Astrocyte (in vitro differentiated cells and primary cell): Measurements from ENCODE around the gene ZNF334. TPM values are rescaled to one million over a fixed set of nuclear protein-coding genes. Genes with fewer than 3 reads are reported as not detected.

ENCODE experiments used
- DNase-seq: peaks from one replicate; pipeline ENCODE4 v3.0.0-alpha.2; 2010; ENCODE audit warnings: low read depth
- FAIRE-seq: peaks from 2 replicates; lab custom pipeline; 2011; peaks lifted over from hg19 to GRCh38; lab: Jason Lieb, UNC
- H2AFZ ChIP-seq: 2 replicates; pipeline ENCODE4 v1.6.0; 2012; ENCODE audit warnings: low read depth, low read length, inconsistent platforms
- H3K27ac ChIP-seq: 2 replicates; pipeline ENCODE4 v1.5.1; 2011; ENCODE audit warnings: low read depth, low read length, inconsistent platforms
- H3K27me3 ChIP-seq: 2 replicates; pipeline ENCODE4 v1.6.0; 2011; ENCODE audit warnings: low read length, inconsistent platforms; ENCODE audit not compliant: insufficient read depth
- H3K36me3 ChIP-seq: 2 replicates; pipeline ENCODE4 v1.5.1; 2011; ENCODE audit warnings: low read length, inconsistent platforms; ENCODE audit not compliant: insufficient read depth
- H3K4me1 ChIP-seq: 2 replicates; pipeline ENCODE4 v1.5.1; 2011; ENCODE audit warnings: low read length, inconsistent platforms; ENCODE audit not compliant: insufficient read depth
- H3K4me2 ChIP-seq: 2 replicates; pipeline ENCODE4 v1.6.0; 2012; ENCODE audit warnings: low read length, inconsistent platforms
- H3K4me3 ChIP-seq: 2 replicates; pipeline ENCODE4 v1.5.1; 2011; ENCODE audit warnings: low read depth, mild to moderate bottlenecking, low read length, inconsistent platforms; ENCODE audit not compliant: insufficient read depth
- H3K79me2 ChIP-seq: 2 replicates; pipeline ENCODE4 v1.6.0; 2012; ENCODE audit warnings: mild to moderate bottlenecking, low read length, inconsistent platforms; ENCODE audit not compliant: insufficient read depth
- H3K9ac ChIP-seq: 2 replicates; pipeline ENCODE4 v1.6.0; 2012; ENCODE audit warnings: mild to moderate bottlenecking, low read length, inconsistent platforms
- H3K9me3 ChIP-seq: 2 replicates; pipeline ENCODE4 v1.5.1; 2012; ENCODE audit warnings: low read depth, mild to moderate bottlenecking, low read length, inconsistent platforms; ENCODE audit not compliant: insufficient read depth
- H4K20me1 ChIP-seq: 2 replicates; pipeline ENCODE4 v1.6.0; 2012; ENCODE audit warnings: low read length, inconsistent platforms; ENCODE audit not compliant: insufficient read depth
- H3K27ac Mint-ChIP-seq: one replicate; pipeline ENCODE4 v1.8.0; 2021; ENCODE audit warnings: mild to moderate bottlenecking, mixed read lengths; ENCODE audit not compliant: unreplicated experiment
- H3K27me3 Mint-ChIP-seq: one replicate; pipeline ENCODE4 v1.8.0; 2021; ENCODE audit warnings: low read depth, mixed read lengths; ENCODE audit not compliant: unreplicated experiment
- H3K36me3 Mint-ChIP-seq: one replicate; pipeline ENCODE4 v1.8.0; 2021; ENCODE audit warnings: low read depth, mixed read lengths; ENCODE audit not compliant: unreplicated experiment
- H3K4me1 Mint-ChIP-seq: one replicate; pipeline ENCODE4 v1.8.0; 2021; ENCODE audit warnings: low read depth, mixed read lengths; ENCODE audit not compliant: unreplicated experiment
- H3K4me3 Mint-ChIP-seq: one replicate; pipeline ENCODE4 v1.8.0; 2021; ENCODE audit warnings: mild to moderate bottlenecking, moderate library complexity, mixed read lengths; ENCODE audit not compliant: unreplicated experiment
- H3K9me3 Mint-ChIP-seq: one replicate; pipeline ENCODE4 v1.8.0; 2021; ENCODE audit warnings: mild to moderate bottlenecking, mixed read lengths; ENCODE audit not compliant: unreplicated experiment
- CTCF ChIP-seq: IDR thresholded peaks from 2 replicates; pipeline ENCODE4 v1.5.1; 2011; ENCODE audit warnings: low read depth, mild to moderate bottlenecking, inconsistent platforms, low read length, moderate library complexity; ENCODE audit not compliant: insufficient read depth
- EZH2 ChIP-seq: IDR thresholded peaks from 2 replicates; pipeline ENCODE4 v1.6.1; 2012; ENCODE audit warnings: mild to moderate bottlenecking, low read length, inconsistent platforms; ENCODE audit not compliant: insufficient read depth
- total RNA-seq: library from RNA; stranded (reverse); gene quantifications from 2 replicates; pipeline ENCODE4 v1.2.1, GENCODE V29; 2021

Gene ZNF334
- total RNA-seq, 1 donor from 2014 or later, result 9.3 TPM

- Histone ChIP-seq H3K4me3 (no peak overlapping the region), H3K4me1 (no peaks in the 10 kb centered on the region), H3K9ac (no peak overlapping the region), H4K20me1 (no peaks in the 10 kb centered on the region), H3K4me2 (no peak overlapping the region), H3K27ac (no peak overlapping the region), H3K36me3 (no peaks in the 10 kb centered on the region), H3K79me2 (no peaks in the 10 kb centered on the region), H2AFZ (no peak overlapping the region), H3K9me3 (no peaks in the 10 kb centered on the region), H3K27me3 (no peaks in the 10 kb centered on the region)
- Mint-ChIP-seq H3K36me3 (peaks cover 1% of the 10 kb centered on the region), H3K27me3 (no peaks in the 10 kb centered on the region), H3K4me3 (no peak overlapping the region), H3K9me3 (no peaks in the 10 kb centered on the region), H3K27ac (no peak overlapping the region), H3K4me1 (peaks cover 3% of the 10 kb centered on the region)
- FAIRE-seq, result no peak
- TF ChIP-seq CTCF, result no peak
- TF ChIP-seq EZH2, result no peak
- DNase-seq, result no peak
These were observed 42.1 kb upstream of the ZNF334 start for GRCh38 chr20:46555370-46555956.

GRCh38 chr20:46554828-46555227 is 41.5 kb upstream of the ZNF334 start:
- Mint-ChIP-seq H3K27me3 (no peaks in the 10 kb centered on the region), H3K4me3 (no peak overlapping the region), H3K27ac (no peak overlapping the region), H3K9me3 (no peaks in the 10 kb centered on the region), H3K4me1 (peaks cover 3% of the 10 kb centered on the region), H3K36me3 (peaks cover 1% of the 10 kb centered on the region)
- FAIRE-seq (no peak), DNase-seq (no peak)
- no peak overlapping the region for H3K4me2 ChIP-seq
- H2AFZ ChIP-seq, result no peak overlapping the region
- H3K79me2 ChIP-seq, result no peaks in the 10 kb centered on the region
- no peaks in the 10 kb centered on the region for H4K20me1 ChIP-seq
- no peak for TF ChIP-seq CTCF
- TF ChIP-seq EZH2, result no peak
- no peak overlapping the region for H3K4me3 ChIP-seq
- no peaks in the 10 kb centered on the region for H3K27me3 ChIP-seq
- no peaks in the 10 kb centered on the region for H3K4me1 ChIP-seq
- no peaks in the 10 kb centered on the region for H3K9me3 ChIP-seq
- H3K36me3 ChIP-seq, result no peaks in the 10 kb centered on the region
- no peak overlapping the region for H3K27ac ChIP-seq
- no peak overlapping the region for H3K9ac ChIP-seq

GRCh38 chr20:46553926-46554325 is 40.6 kb upstream of the ZNF334 start:
- peaks cover 1% of the 10 kb centered on the region for H3K36me3 Mint-ChIP-seq
- H3K4me3 Mint-ChIP-seq, result no peak overlapping the region
- H3K9me3 Mint-ChIP-seq, result no peaks in the 10 kb centered on the region
- Histone ChIP-seq H3K9ac (no peak overlapping the region), H4K20me1 (no peaks in the 10 kb centered on the region), H3K9me3 (no peaks in the 10 kb centered on the region), H3K36me3 (no peaks in the 10 kb centered on the region), H2AFZ (no peak overlapping the region), H3K4me2 (no peak overlapping the region), H3K4me1 (no peaks in the 10 kb centered on the region), H3K79me2 (no peaks in the 10 kb centered on the region), H3K27ac (no peak overlapping the region), H3K4me3 (no peak overlapping the region), H3K27me3 (no peaks in the 10 kb centered on the region)
- no peak for FAIRE-seq
- H3K27me3 Mint-ChIP-seq, result no peaks in the 10 kb centered on the region
- no peak for TF ChIP-seq EZH2
- TF ChIP-seq CTCF, result no peak
- H3K4me1 Mint-ChIP-seq, result peaks cover 3% of the 10 kb centered on the region
- H3K27ac Mint-ChIP-seq, result no peak overlapping the region
- DNase-seq, result no peak
